Smooth muscle cell of the pulmonary artery (primary cell): Measurements from ENCODE around the gene OR10H3. TPM values are rescaled to one million over a fixed set of nuclear protein-coding genes. Genes with fewer than 3 reads are reported as not detected.

Experiments used
- total RNA-seq: library from RNA; depleted of rRNA; stranded (reverse); fragments of >200 nt; gene quantifications from 2 replicates; pipeline ENCODE4 v1.2.3, GENCODE V29; 2014

The OR10H3 gene
- not detected in 2 replicates for total RNA-seq

GRCh38 chr19:15737722-15738121 is at the start of gene OR10H3:
Gene OR10H3 (plus strand): TSS chr19:15737985. CDS start chr19:15741393, 3,408 bp downstream.

GRCh38 chr19:15727724-15728123 is 10.1 kb upstream of the OR10H3 start, which contains the start of gene OR10H2:
Gene OR10H2 (plus strand): TSS chr19:15728024. CDS start chr19:15728044, 20 bp downstream.

GRCh38 chr19:15787611-15788155 is 49.9 kb downstream of the OR10H3 start, which contains the start of gene OR10H5:
Gene OR10H5 (plus strand): TSS chr19:15787661. CDS start chr19:15794049, 6,388 bp downstream.

Other genes starting within 250 kb of the OR10H3 start
- gene CYP4F22, start 229.5 kb upstream of the OR10H3 start, total RNA-seq = not detected in 2 replicates
- gene CYP4F8, start 122.8 kb upstream of the OR10H3 start, total RNA-seq = not detected in 2 replicates
- not detected in 2 replicates for gene CYP4F3, start 97.1 kb upstream of the OR10H3 start, total RNA-seq
- not detected in 2 replicates for gene CYP4F12, start 64.9 kb upstream of the OR10H3 start, total RNA-seq
- gene OR10H2, start 10.0 kb upstream of the OR10H3 start, total RNA-seq = not detected in 2 replicates
- gene OR10H5, start 49.7 kb downstream of the OR10H3 start, total RNA-seq = not detected in 2 replicates
- not detected in 2 replicates for gene OR10H1, start 77.7 kb downstream of the OR10H3 start, total RNA-seq
- not detected in 2 replicates for gene CYP4F2, start 160.1 kb downstream of the OR10H3 start, total RNA-seq
- gene CYP4F11, start 196.5 kb downstream of the OR10H3 start, total RNA-seq = 0.03 and 0.33 TPM in 2 replicates
- gene OR10H4, start 211.0 kb downstream of the OR10H3 start, total RNA-seq = not detected in 2 replicates